ENCODE data around the gene PMF1.

DNA sequence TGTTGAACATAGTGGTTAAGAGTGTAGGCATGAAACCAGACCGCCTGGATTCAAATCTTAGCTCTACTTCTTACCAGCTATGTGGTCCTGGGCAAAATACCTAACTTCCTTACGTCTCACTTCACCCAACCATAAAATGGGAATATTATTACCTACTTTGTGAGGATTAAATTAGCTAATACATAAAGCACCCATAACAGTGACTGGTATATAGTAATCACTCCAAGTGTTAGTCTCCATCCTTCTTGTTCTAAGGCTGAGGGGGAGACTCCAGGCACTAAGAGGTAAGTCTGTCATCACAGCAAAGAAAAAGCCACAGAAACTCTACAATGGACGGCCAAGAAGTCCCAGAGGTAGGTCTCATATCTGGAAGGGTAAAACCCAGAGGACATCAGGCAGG lies 67.0 kb downstream of the PMF1 start:
- TF ChIP-seq, protein P1, sequence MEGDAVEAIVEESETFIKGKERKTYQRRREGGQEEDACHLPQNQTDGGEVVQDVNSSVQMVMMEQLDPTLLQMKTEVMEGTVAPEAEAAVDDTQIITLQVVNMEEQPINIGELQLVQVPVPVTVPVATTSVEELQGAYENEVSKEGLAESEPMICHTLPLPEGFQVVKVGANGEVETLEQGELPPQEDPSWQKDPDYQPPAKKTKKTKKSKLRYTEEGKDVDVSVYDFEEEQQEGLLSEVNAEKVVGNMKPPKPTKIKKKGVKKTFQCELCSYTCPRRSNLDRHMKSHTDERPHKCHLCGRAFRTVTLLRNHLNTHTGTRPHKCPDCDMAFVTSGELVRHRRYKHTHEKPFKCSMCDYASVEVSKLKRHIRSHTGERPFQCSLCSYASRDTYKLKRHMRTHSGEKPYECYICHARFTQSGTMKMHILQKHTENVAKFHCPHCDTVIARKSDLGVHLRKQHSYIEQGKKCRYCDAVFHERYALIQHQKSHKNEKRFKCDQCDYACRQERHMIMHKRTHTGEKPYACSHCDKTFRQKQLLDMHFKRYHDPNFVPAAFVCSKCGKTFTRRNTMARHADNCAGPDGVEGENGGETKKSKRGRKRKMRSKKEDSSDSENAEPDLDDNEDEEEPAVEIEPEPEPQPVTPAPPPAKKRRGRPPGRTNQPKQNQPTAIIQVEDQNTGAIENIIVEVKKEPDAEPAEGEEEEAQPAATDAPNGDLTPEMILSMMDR (IDR thresholded peaks at IDR 0.05) = no peak
- TF ChIP-seq POLR2A (IDR thresholded peaks at IDR 0.05) = no peak

Data from breast epithelium (tissue), 3 donors.